ENCODE results near the gene GOLGA6A. TPM values are rescaled to one million over a fixed set of nuclear protein-coding genes. Genes with fewer than 3 reads are reported as not detected.
"Not testable (repeated sequence)": the region's sequence is repeated elsewhere in the genome, so short reads cannot be mapped to it uniquely, and the experiment has no call there.

Gene GOLGA6A
- total RNA-seq, 1 donor from 2014 or later = not detected

DNA sequence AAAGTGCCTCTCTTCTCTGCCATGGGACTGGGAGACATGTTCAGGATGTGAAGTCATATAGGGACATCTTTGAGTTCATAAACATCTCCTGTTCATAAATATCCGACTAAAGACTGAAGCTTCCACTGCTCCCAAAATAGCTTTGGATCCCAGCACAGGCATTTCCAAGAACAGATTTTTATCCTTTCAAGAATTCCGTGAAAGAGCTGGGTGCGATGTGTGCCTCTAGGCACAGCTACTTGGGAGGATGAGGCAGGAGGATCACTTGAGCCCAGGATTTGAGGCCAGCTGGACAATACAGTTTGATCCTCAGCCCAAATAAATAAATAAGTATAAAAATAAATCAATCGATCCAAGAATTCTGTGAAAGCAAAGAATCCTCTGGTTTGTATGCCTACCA lies 41.3 kb upstream of the GOLGA6A start:
- Mint-ChIP-seq H3K4me3 (ENCODE audit: low read depth) (no peak overlapping the region), H3K27ac (no peak overlapping the region), H3K4me1 (ENCODE audit: low read depth) (peaks cover 5% of the 10 kb centered on the region), H3K36me3 (ENCODE audit: low read depth) (no peaks in the 10 kb centered on the region), H3K27me3 (ENCODE audit: low read depth) (peaks cover 31% of the 10 kb centered on the region), H3K9me3 (no peaks in the 10 kb centered on the region)
- no peak for DNase-seq (ENCODE audit: low spot score)
- intact Hi-C loops (cut with micrococcal nuclease) = loop anchor here (5.0 kb wide), 1 partner anchor 34 kb away; no protein-coding TSS in a partner anchor

DNA sequence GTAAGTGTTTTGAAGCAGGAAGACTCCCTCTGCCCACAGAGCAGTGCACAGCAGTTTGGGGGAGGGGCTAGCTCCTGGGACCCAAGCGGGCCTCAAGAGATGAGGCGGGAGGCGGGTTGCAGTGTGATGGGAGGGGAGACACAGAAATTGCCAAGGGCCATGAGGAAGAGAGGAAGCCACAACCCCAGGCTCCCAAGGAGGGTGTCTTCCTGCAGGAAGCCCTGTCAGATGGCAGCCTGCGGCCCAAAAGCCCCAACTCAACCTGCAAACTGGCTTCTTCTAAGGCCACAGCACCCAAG lies 40.7 kb upstream of the GOLGA6A start:
- no peaks in the 10 kb centered on the region for H3K36me3 Mint-ChIP-seq (ENCODE audit: low read depth)
- H3K9me3 Mint-ChIP-seq = no peaks in the 10 kb centered on the region
- DNase-seq (ENCODE audit: low spot score) = no peak
- H3K27ac Mint-ChIP-seq = no peak overlapping the region
- H3K27me3 Mint-ChIP-seq (ENCODE audit: low read depth) = peaks cover 26% of the 10 kb centered on the region
- H3K4me1 Mint-ChIP-seq (ENCODE audit: low read depth) = peaks cover 5% of the 10 kb centered on the region
- intact Hi-C loops (cut with micrococcal nuclease) = loop anchor here (5.0 kb wide), 1 partner anchor 34 kb away; no protein-coding TSS in a partner anchor
- no peak overlapping the region for H3K4me3 Mint-ChIP-seq (ENCODE audit: low read depth)

DNA sequence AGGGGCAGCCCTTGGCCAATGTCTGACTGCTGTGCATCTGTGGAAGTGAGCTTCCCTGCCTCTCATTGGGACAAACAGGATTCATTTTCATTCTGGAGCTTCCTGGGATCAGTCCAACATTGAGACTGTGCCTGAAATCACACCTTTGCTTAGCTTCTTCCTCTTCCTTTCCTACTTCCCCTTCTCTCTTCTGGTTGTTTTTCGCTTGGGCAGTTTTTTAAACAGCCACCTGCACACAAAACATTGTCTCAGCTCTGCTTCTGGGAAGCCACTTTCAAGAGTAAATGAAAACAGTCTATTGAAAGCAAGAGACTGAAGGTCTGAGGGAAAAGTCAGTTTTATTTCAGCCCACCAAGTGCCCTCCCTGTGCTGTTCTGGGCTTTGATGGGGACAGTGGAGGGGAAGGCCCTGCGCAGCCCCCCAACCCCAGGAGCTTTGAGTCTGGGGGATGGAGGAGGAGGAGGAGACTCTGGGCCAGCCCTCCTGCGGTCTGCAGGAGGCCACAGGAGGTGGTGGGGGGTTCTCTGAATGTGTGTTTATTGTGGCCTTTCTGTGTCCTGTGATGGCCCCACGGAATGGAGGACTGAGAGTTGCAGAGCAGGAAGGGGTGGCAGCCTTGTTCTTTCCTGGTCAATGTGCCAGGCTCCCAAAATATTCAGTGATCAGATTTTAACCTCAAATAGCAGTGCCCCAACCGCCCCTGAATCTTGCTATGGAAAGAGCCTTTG lies 40.2 kb upstream of the GOLGA6A start:
- Mint-ChIP-seq H3K36me3 (ENCODE audit: low read depth) (no peaks in the 10 kb centered on the region), H3K27me3 (ENCODE audit: low read depth) (peaks cover 28% of the 10 kb centered on the region), H3K9me3 (no peaks in the 10 kb centered on the region), H3K4me1 (ENCODE audit: low read depth) (peaks cover 5% of the 10 kb centered on the region), H3K4me3 (ENCODE audit: low read depth) (no peak overlapping the region), H3K27ac (no peak overlapping the region)
- intact Hi-C loops (cut with micrococcal nuclease) = loop anchor here (5.0 kb wide), 1 partner anchor 35 kb away; no protein-coding TSS in a partner anchor
- DNase-seq (ENCODE audit: low spot score) = no peak

DNA sequence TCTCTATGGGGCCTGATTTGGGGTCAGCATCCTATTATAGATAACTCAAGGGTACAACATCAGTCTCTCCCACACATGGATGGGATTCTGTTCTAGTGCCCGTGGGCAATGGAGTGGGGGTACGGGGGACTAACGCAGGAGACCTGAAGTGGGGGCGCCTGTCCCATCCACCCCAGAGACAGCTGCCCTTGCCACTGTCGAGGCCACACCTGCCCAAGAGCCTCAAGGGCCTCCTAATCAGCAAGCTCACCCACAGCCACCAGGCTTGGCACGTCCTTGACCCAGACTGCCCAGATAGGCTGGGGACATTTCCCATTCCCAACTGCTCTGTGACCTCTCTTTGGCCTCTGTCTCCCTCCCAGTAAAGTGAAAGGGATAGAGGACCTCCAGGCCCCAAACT lies 39.5 kb upstream of the GOLGA6A start:
- H3K4me1 Mint-ChIP-seq (ENCODE audit: low read depth) = peaks cover 3% of the 10 kb centered on the region
- no peaks in the 10 kb centered on the region for H3K9me3 Mint-ChIP-seq
- no peak for DNase-seq (ENCODE audit: low spot score)
- intact Hi-C loops (cut with micrococcal nuclease) = loop anchor here (5.0 kb wide), 1 partner anchor 35 kb away; no protein-coding TSS in a partner anchor
- H3K27ac Mint-ChIP-seq = no peak overlapping the region
- peaks cover 22% of the 10 kb centered on the region for H3K27me3 Mint-ChIP-seq (ENCODE audit: low read depth)
- no peak overlapping the region for H3K4me3 Mint-ChIP-seq (ENCODE audit: low read depth)
- no peaks in the 10 kb centered on the region for H3K36me3 Mint-ChIP-seq (ENCODE audit: low read depth)

DNA sequence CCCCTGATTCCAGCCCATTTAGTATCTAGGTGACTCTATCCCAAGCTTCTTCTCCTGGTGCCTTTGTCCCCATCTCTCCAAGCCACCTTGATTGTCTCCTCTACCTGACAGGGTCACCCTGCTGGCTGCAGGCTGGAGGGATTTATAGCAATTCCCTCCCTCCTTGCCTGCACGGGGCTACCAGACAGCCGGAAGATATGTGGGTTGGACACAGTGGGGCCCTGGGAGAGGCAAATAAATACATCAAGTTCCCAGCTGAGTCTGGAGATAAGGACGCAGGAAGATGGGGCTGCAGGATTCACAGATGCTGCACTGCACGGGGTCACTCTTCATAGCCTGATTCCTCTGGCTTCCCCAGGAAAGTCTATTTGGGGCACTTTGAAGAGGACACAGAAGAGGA lies 38.7 kb upstream of the GOLGA6A start:
- Mint-ChIP-seq H3K36me3 (ENCODE audit: low read depth) (no peaks in the 10 kb centered on the region), H3K9me3 (no peaks in the 10 kb centered on the region), H3K4me1 (ENCODE audit: low read depth) (peaks cover 3% of the 10 kb centered on the region), H3K27ac (no peak overlapping the region), H3K4me3 (ENCODE audit: low read depth) (no peak overlapping the region), H3K27me3 (ENCODE audit: low read depth) (peaks cover 23% of the 10 kb centered on the region)
- intact Hi-C loops (cut with micrococcal nuclease) = loop anchor here (5.0 kb wide), 1 partner anchor 36 kb away; no protein-coding TSS in a partner anchor
- no peak for DNase-seq (ENCODE audit: low spot score)

DNA sequence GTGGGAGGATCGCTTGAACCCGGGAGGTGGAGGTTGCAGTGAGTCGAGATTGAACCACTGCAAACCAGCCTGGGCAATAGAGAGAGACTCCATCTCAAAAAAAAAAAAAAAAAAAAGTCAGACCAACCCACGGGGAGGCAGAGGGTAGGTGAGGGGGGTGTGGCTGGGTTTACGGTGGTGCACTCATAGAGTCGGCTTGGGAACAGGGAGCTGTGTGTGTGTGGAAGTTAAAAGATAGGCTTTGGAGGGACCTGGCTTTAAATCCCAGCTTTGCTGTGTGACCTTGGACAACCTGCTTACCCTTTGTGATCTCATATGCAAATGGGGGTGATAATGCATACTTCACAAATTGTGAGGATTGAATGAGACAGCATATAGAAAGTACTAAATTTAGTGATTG lies 38.1 kb upstream of the GOLGA6A start:
- Mint-ChIP-seq H3K4me3 (ENCODE audit: low read depth) (no peak overlapping the region), H3K9me3 (no peaks in the 10 kb centered on the region), H3K4me1 (ENCODE audit: low read depth) (peaks cover 3% of the 10 kb centered on the region), H3K27me3 (ENCODE audit: low read depth) (peaks cover 23% of the 10 kb centered on the region), H3K36me3 (ENCODE audit: low read depth) (no peaks in the 10 kb centered on the region), H3K27ac (no peak overlapping the region)
- no peak for DNase-seq (ENCODE audit: low spot score)
- intact Hi-C loops (cut with micrococcal nuclease) = loop anchor here (5.0 kb wide), 1 partner anchor 37 kb away; no protein-coding TSS in a partner anchor

DNA sequence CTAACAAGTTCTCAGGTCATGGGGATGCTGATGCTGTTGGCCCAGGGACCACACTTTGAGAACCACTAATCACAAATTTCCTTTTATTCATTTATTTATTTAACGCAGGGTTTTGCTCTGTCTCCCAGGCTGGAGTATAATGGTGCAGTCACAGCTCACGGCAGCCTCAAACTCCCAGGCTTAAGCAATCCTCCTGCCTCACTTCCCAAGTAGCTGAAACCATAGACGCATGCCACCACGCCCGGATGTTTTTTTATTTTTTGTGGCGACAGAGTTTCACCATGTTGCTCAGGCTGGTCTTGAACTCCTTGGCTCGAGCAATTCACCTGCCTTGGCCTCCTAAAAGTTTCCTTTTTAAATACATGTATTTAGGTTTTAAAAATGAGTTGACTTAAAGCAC lies 27.4 kb upstream of the GOLGA6A start:
- Mint-ChIP-seq H3K4me1 (ENCODE audit: low read depth) (no peaks in the 10 kb centered on the region), H3K36me3 (ENCODE audit: low read depth) (no peaks in the 10 kb centered on the region), H3K27ac (no peak overlapping the region), H3K27me3 (ENCODE audit: low read depth) (peaks cover 3% of the 10 kb centered on the region), H3K9me3 (no peaks in the 10 kb centered on the region), H3K4me3 (ENCODE audit: low read depth) (no peak overlapping the region)
- intact Hi-C loops (cut with micrococcal nuclease) = no loop called here
- DNase-seq (ENCODE audit: low spot score) = no peak

DNA sequence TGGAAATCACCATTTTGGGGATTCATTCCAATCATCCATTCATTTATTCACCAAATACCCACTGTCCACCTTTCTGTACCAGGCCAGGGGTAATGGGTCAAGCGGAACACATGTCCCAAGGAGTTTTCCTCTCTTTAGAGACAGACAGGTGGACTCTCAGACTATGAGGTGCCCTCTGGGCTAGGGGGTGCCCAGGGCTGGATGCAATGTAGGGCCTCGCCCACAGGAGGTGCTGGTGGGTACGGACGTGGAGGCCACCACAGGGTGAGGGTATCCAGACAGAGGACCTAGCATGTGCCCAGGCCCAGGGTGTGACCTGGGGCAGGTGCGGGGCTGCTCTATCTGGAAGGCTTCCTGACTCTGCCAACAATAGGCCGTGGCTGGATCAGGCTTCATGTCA lies 26.3 kb upstream of the GOLGA6A start:
- H3K9me3 Mint-ChIP-seq; intact Hi-C loops (cut with micrococcal nuclease); H3K4me3 Mint-ChIP-seq (ENCODE audit: low read depth); H3K27ac Mint-ChIP-seq; H3K4me1 Mint-ChIP-seq (ENCODE audit: low read depth); H3K36me3 Mint-ChIP-seq (ENCODE audit: low read depth); H3K27me3 Mint-ChIP-seq (ENCODE audit: low read depth); DNase-seq (ENCODE audit: low spot score): not testable (repeated sequence)

DNA sequence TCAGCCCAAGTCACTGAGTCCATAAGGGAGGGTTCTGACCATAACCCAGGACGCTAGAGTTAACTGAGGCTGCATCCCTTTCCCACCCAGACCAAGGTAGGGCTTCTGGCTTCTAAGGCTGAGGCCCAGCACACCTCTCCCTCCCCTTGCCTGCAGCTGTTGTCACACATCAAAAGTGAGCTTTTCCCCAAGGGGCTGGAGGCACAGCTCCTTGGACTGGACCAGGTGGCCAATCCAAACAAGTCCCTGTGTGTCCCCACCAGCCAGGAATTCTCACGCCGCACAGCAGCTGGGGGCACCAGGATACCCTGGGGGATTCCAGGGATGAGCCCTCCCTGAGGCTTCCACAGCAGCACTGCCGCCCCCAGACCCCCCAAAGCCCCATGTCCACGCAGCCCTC lies 25.8 kb upstream of the GOLGA6A start:
- H3K27me3 Mint-ChIP-seq (ENCODE audit: low read depth) = no peaks in the 10 kb centered on the region
- no peak overlapping the region for H3K27ac Mint-ChIP-seq
- no peaks in the 10 kb centered on the region for H3K9me3 Mint-ChIP-seq
- no peak overlapping the region for H3K4me3 Mint-ChIP-seq (ENCODE audit: low read depth)
- intact Hi-C loops (cut with micrococcal nuclease) = no loop called here
- no peaks in the 10 kb centered on the region for H3K4me1 Mint-ChIP-seq (ENCODE audit: low read depth)
- H3K36me3 Mint-ChIP-seq (ENCODE audit: low read depth) = no peaks in the 10 kb centered on the region
- DNase-seq (ENCODE audit: low spot score) = no peak

DNA sequence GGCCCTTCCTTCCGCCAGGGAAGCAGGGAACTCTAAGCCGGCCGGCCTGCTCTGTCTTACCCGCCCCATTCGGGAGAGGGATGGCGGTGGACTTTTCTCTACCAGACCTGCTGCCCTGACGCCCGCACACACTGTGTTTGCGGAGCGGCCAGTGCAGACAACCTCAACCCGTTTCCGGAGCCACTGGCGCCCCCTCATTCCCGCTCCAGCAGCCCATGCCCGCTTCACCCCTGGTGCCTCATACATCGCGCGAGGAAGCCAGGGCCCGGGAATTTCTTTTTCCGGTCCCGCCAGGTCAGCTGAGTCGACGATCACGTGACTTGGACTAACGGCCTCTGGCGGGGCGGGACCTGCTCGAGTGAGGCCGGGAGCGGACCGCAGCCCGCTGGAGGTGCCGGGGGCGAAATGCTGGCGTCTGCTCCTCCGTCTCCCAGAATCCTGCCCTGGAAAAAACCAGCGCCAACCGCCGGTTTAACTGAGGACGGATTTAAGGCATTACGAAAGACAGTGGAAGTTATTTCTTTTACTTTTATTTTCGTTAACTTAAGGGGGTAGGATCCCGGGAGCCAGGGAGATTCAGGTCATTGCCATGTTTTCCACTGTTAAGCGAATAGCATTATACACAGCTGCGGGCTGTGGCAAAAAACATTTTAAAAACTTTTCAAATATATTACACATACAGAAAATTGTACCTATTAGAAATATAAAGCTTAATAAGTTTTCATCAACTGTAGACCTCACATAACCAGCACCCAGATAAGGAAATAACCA lies 17.8 kb upstream of the GOLGA6A start:
- intact Hi-C loops (cut with micrococcal nuclease); H3K9me3 Mint-ChIP-seq; H3K4me1 Mint-ChIP-seq (ENCODE audit: low read depth); H3K36me3 Mint-ChIP-seq (ENCODE audit: low read depth); H3K27me3 Mint-ChIP-seq (ENCODE audit: low read depth): not testable (repeated sequence)
- DNase-seq (ENCODE audit: low spot score) = peak; percentile 78
- peak overlapping the region; percentile 88 for H3K4me3 Mint-ChIP-seq (ENCODE audit: low read depth)
- peak overlapping the region; percentile 87 for H3K27ac Mint-ChIP-seq

DNA sequence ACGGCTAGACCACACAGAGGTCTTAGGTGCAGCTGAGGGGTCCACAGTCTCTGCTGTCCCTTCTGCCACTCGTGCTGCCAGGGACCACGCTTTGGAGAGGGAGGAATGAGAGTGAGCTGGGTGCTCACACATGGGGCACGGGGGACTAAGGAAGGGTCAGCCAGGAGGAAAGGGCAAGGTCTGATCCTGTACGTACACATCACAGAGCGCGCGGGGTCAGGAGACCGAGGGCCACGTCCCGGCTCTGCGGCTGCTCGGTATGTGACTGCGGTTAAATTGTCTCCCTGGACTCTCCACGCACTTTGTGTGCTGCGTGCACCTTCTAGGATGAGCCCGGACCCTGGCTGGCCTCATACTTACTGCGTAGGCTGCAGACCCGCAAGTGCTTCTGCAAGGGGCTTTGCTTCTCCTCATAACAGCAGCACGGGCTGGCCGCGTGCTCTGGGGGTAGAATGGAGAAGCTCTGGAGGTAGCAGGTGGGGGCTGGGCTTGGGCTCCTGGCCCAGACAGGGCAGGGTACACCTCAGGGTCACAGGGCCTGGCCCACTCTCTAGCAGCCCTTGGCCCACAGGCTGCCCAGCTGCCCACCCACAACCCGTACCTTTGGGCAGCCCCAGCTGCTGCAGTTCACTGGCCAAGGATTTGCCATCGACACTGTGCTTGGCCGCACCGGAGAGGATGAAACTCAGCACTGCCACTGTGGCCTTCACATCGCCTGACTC lies 14.6 kb upstream of the GOLGA6A start:
- H3K36me3 Mint-ChIP-seq (ENCODE audit: low read depth); H3K9me3 Mint-ChIP-seq; H3K4me3 Mint-ChIP-seq (ENCODE audit: low read depth); DNase-seq (ENCODE audit: low spot score); intact Hi-C loops (cut with micrococcal nuclease); H3K4me1 Mint-ChIP-seq (ENCODE audit: low read depth); H3K27me3 Mint-ChIP-seq (ENCODE audit: low read depth); H3K27ac Mint-ChIP-seq: not testable (repeated sequence)

DNA sequence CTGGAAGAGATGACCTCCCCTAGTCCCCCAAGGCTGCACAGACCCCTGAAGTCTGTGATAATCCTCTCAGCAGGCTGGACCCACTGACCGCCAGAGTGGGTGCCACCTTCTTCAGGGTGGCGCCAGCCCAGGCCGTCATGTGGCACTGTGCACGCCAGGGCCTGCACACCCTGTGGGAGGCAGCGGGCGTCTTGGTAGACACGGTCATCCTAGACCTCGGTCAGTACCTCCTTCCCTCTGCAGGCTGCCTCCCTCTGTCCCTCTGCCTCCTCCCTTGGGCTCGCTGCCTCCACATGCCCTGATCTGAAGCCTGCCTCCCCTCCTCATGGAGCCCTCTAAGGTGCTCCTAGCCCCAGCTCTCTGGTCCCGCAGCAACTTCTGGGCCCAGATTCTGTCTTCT lies 13.3 kb upstream of the GOLGA6A start:
- DNase-seq (ENCODE audit: low spot score); H3K9me3 Mint-ChIP-seq; H3K4me1 Mint-ChIP-seq (ENCODE audit: low read depth); H3K27ac Mint-ChIP-seq; H3K4me3 Mint-ChIP-seq (ENCODE audit: low read depth); intact Hi-C loops (cut with micrococcal nuclease); H3K36me3 Mint-ChIP-seq (ENCODE audit: low read depth); H3K27me3 Mint-ChIP-seq (ENCODE audit: low read depth): not testable (repeated sequence)

DNA sequence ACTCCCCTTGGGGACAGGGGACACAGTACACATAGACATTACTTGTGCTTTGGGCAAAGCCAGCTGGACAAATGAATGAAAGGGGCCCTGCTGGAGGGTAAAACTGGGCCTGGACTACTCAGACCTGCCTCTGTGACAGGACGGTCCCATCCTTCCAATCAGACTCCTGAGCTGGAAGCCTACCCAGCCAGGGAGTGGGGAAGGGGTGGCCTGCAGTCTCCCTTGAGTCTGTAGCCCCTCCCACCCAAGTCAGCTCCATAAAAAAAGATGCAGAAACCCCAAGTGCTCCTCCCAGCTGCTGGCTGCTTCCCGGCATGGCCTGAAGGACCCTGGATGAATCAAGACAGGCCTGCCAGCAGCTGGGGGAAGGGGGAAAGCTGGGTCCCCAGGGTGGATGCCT lies 12.2 kb upstream of the GOLGA6A start:
- H3K9me3 Mint-ChIP-seq; H3K4me1 Mint-ChIP-seq (ENCODE audit: low read depth); H3K27ac Mint-ChIP-seq; intact Hi-C loops (cut with micrococcal nuclease); DNase-seq (ENCODE audit: low spot score); H3K4me3 Mint-ChIP-seq (ENCODE audit: low read depth); H3K36me3 Mint-ChIP-seq (ENCODE audit: low read depth); H3K27me3 Mint-ChIP-seq (ENCODE audit: low read depth): not testable (repeated sequence)

Data from activated T-helper 2 cell treated with anti-CD3 and anti-CD28 coated beads, Interferon-gamma antibody, Interleukin-2, Interleukin-4, amounts not matched to agents 10 μg/mL and 5 μg/mL and 100 μg/mL, durations not matched to agents 14 hours and 24 hours and 36 hours (primary cell).